Measurements from ENCODE around the gene EEF1A1. TPM values are rescaled to one million over a fixed set of nuclear protein-coding genes. Genes with fewer than 3 reads are reported as not detected.

Gene EEF1A1
- total and polyA plus RNA-seq, 2 of the 8 experiments (the other 6 are each of a cell fraction or from before 2014, with no cell fraction given), result 13,823 to 13,927 TPM

- TF ChIP-seq, protein P1, sequence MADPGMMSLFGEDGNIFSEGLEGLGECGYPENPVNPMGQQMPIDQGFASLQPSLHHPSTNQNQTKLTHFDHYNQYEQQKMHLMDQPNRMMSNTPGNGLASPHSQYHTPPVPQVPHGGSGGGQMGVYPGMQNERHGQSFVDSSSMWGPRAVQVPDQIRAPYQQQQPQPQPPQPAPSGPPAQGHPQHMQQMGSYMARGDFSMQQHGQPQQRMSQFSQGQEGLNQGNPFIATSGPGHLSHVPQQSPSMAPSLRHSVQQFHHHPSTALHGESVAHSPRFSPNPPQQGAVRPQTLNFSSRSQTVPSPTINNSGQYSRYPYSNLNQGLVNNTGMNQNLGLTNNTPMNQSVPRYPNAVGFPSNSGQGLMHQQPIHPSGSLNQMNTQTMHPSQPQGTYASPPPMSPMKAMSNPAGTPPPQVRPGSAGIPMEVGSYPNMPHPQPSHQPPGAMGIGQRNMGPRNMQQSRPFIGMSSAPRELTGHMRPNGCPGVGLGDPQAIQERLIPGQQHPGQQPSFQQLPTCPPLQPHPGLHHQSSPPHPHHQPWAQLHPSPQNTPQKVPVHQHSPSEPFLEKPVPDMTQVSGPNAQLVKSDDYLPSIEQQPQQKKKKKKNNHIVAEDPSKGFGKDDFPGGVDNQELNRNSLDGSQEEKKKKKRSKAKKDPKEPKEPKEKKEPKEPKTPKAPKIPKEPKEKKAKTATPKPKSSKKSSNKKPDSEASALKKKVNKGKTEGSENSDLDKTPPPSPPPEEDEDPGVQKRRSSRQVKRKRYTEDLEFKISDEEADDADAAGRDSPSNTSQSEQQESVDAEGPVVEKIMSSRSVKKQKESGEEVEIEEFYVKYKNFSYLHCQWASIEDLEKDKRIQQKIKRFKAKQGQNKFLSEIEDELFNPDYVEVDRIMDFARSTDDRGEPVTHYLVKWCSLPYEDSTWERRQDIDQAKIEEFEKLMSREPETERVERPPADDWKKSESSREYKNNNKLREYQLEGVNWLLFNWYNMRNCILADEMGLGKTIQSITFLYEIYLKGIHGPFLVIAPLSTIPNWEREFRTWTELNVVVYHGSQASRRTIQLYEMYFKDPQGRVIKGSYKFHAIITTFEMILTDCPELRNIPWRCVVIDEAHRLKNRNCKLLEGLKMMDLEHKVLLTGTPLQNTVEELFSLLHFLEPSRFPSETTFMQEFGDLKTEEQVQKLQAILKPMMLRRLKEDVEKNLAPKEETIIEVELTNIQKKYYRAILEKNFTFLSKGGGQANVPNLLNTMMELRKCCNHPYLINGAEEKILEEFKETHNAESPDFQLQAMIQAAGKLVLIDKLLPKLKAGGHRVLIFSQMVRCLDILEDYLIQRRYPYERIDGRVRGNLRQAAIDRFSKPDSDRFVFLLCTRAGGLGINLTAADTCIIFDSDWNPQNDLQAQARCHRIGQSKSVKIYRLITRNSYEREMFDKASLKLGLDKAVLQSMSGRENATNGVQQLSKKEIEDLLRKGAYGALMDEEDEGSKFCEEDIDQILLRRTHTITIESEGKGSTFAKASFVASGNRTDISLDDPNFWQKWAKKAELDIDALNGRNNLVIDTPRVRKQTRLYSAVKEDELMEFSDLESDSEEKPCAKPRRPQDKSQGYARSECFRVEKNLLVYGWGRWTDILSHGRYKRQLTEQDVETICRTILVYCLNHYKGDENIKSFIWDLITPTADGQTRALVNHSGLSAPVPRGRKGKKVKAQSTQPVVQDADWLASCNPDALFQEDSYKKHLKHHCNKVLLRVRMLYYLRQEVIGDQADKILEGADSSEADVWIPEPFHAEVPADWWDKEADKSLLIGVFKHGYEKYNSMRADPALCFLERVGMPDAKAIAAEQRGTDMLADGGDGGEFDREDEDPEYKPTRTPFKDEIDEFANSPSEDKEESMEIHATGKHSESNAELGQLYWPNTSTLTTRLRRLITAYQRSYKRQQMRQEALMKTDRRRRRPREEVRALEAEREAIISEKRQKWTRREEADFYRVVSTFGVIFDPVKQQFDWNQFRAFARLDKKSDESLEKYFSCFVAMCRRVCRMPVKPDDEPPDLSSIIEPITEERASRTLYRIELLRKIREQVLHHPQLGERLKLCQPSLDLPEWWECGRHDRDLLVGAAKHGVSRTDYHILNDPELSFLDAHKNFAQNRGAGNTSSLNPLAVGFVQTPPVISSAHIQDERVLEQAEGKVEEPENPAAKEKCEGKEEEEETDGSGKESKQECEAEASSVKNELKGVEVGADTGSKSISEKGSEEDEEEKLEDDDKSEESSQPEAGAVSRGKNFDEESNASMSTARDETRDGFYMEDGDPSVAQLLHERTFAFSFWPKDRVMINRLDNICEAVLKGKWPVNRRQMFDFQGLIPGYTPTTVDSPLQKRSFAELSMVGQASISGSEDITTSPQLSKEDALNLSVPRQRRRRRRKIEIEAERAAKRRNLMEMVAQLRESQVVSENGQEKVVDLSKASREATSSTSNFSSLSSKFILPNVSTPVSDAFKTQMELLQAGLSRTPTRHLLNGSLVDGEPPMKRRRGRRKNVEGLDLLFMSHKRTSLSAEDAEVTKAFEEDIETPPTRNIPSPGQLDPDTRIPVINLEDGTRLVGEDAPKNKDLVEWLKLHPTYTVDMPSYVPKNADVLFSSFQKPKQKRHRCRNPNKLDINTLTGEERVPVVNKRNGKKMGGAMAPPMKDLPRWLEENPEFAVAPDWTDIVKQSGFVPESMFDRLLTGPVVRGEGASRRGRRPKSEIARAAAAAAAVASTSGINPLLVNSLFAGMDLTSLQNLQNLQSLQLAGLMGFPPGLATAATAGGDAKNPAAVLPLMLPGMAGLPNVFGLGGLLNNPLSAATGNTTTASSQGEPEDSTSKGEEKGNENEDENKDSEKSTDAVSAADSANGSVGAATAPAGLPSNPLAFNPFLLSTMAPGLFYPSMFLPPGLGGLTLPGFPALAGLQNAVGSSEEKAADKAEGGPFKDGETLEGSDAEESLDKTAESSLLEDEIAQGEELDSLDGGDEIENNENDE (IDR thresholded peaks at IDR 0.05; ENCODE audit: insufficient replicate concordance, low read length), result no peak
- no peak for TF ChIP-seq RBBP5 (IDR thresholded peaks at IDR 0.05; ENCODE audit: borderline replicate concordance, low read depth, low read length)
- TF ChIP-seq EGR1 (IDR thresholded peaks at IDR 0.05; ENCODE audit: borderline replicate concordance, low read depth, low read length), result no peak
- no peak for TF ChIP-seq CTCF (IDR thresholded peaks at IDR 0.05; ENCODE audit: control extremely low read depth in 1 of 3, insufficient read depth in 1 of 3, low read depth in 1 of 3, low read length in 3 of 3)
- TF ChIP-seq BRCA1 (IDR thresholded peaks at IDR 0.05; ENCODE audit: low read depth, low read length), result no peak
- TF ChIP-seq, protein P2, sequence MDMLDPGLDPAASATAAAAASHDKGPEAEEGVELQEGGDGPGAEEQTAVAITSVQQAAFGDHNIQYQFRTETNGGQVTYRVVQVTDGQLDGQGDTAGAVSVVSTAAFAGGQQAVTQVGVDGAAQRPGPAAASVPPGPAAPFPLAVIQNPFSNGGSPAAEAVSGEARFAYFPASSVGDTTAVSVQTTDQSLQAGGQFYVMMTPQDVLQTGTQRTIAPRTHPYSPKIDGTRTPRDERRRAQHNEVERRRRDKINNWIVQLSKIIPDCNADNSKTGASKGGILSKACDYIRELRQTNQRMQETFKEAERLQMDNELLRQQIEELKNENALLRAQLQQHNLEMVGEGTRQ (IDR thresholded peaks at IDR 0.05; ENCODE audit: low read length), result no peak
- no peak for TF ChIP-seq EZH2 (IDR thresholded peaks at IDR 0.05; ENCODE audit: low read depth, low read length, severe bottlenecking)
Measured at GRCh38 chr6:73560182-73560732, 39.4 kb upstream of the EEF1A1 start (continued).
